Activated naive CD4-positive, alpha-beta T cell treated with Interleukin-2 at 50 U/mL for 16 hours (primary cell): ENCODE data around the gene KLF3.

Source experiments
- DNase-seq: peaks from one replicate; pipeline ENCODE4 v3.0.0-alpha.2; 2020

KLF3 gene

GRCh38 chr4:38659346-38659745 lies 4.7 kb upstream of the KLF3 start:
- no peak for DNase-seq

GRCh38 chr4:38660838-38661237 lies 3.2 kb upstream of the KLF3 start:
- DNase-seq: no peak

- DNase-seq: no peak
These were observed 2.6 kb upstream of the KLF3 start for GRCh38 chr4:38661371-38661770.

- DNase-seq: no peak
These were observed 1.4 kb upstream of the KLF3 start for GRCh38 chr4:38662522-38663089.

- DNase-seq: peak; percentile 67
These were observed 754 bp upstream of the KLF3 start for GRCh38 chr4:38663090-38663800.

- DNase-seq: peak; percentile 48
These were observed 855 bp downstream of the KLF3 start for GRCh38 chr4:38664706-38665401.

- DNase-seq: no peak
These were observed 1.8 kb downstream of the KLF3 start for GRCh38 chr4:38665551-38666411.

GRCh38 chr4:38666766-38667084 lies 2.7 kb downstream of the KLF3 start:
- no peak for DNase-seq

- peak; percentile 52 for DNase-seq
These were observed 3.3 kb downstream of the KLF3 start for GRCh38 chr4:38667085-38667893.

- DNase-seq: no peak
These were observed 4.4 kb downstream of the KLF3 start for GRCh38 chr4:38668203-38668971.

GRCh38 chr4:38669208-38669607 lies 5.2 kb downstream of the KLF3 start:
- DNase-seq: no peak

- DNase-seq: no peak
These were observed 6.3 kb downstream of the KLF3 start for GRCh38 chr4:38670109-38670901.

GRCh38 chr4:38670939-38671591 lies 7.1 kb downstream of the KLF3 start:
- no peak for DNase-seq

- DNase-seq: no peak
These were observed 7.6 kb downstream of the KLF3 start for GRCh38 chr4:38671592-38671940.

- no peak for DNase-seq
These were observed 8.0 kb downstream of the KLF3 start for GRCh38 chr4:38672074-38672396.

GRCh38 chr4:38672397-38673129 lies 8.6 kb downstream of the KLF3 start:
- no peak for DNase-seq

GRCh38 chr4:38673130-38673978 lies 9.4 kb downstream of the KLF3 start:
- no peak for DNase-seq

GRCh38 chr4:38674258-38675144 lies 10.5 kb downstream of the KLF3 start:
- DNase-seq: no peak
